Measurements from ENCODE around the gene CDH26. TPM values are rescaled to one million over a fixed set of nuclear protein-coding genes. Genes with fewer than 3 reads are reported as not detected.

CDH26 gene
- polyA plus RNA-seq, 1 donor (not counting 4 experiments of a cell fraction or from before 2014, with no cell fraction given) = 1.1 TPM

DNA sequence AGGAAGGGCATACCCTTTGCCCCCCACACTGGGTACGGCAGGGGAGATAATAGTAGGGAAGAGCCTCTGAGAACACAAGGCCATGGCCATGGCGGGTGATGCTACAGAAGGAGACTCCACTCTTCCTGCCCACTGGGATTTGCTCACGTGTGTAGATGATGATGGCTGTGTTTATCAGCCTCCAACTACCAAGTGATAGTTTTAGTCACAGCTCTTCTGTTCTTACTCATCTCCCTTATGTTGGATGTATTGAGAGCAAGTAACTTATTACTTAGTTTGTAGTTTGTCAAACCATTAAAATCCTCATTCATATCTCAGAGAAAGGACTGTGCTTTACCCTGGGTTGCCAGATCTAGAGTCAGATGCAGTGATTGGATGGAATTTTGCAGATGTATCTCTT, 66.0 kb downstream of the CDH26 start:
- no peak overlapping the region for H2AFZ ChIP-seq (ENCODE audit: control insufficient read depth, low read length)
- no peak overlapping the region for H3K4me2 ChIP-seq (ENCODE audit: control insufficient read depth, extremely low read depth, insufficient read depth, low read depth, low read length)
- H3K9me1 ChIP-seq (ENCODE audit: control insufficient read depth, extremely low read depth, insufficient read depth, low read length) = no peaks in the 10 kb centered on the region
- H4K20me1 ChIP-seq (ENCODE audit: control insufficient read depth, extremely low read depth, insufficient read depth, low read length) = no peaks in the 10 kb centered on the region
- no peaks in the 10 kb centered on the region for H3K9me3 ChIP-seq (ENCODE audit: control insufficient read depth, low read depth, low read length)
- no peak overlapping the region for H3K27ac ChIP-seq (ENCODE audit: control insufficient read depth, insufficient read depth, low read length)
- no peaks in the 10 kb centered on the region for H3K79me2 ChIP-seq (ENCODE audit: control insufficient read depth, insufficient read depth, low read length)
- no peak for DNase-seq (ENCODE audit: low read depth, low spot score)
- no peak overlapping the region for H3K4me3 ChIP-seq (ENCODE audit: control insufficient read depth in 2 of 3, extremely low read depth in 1 of 3, insufficient read depth in 2 of 3, low read depth in 1 of 3, low read length in 3 of 3)
- H3K36me3 ChIP-seq (ENCODE audit: control insufficient read depth in 2 of 2, extremely low read depth in 1 of 2, insufficient read depth in 2 of 2, low read length in 2 of 2) = no peaks in the 10 kb centered on the region
- dilution Hi-C loops (cut with MboI; ENCODE audit: extremely low pct_ligation_motif_present, low sequenced_read_pairs) = no loop called here
- no peaks in the 10 kb centered on the region for H3K4me1 ChIP-seq (ENCODE audit: control insufficient read depth, extremely low read depth, insufficient read depth, low read length)
- peak; percentile 43 for FAIRE-seq
- TF ChIP-seq, protein P1, sequence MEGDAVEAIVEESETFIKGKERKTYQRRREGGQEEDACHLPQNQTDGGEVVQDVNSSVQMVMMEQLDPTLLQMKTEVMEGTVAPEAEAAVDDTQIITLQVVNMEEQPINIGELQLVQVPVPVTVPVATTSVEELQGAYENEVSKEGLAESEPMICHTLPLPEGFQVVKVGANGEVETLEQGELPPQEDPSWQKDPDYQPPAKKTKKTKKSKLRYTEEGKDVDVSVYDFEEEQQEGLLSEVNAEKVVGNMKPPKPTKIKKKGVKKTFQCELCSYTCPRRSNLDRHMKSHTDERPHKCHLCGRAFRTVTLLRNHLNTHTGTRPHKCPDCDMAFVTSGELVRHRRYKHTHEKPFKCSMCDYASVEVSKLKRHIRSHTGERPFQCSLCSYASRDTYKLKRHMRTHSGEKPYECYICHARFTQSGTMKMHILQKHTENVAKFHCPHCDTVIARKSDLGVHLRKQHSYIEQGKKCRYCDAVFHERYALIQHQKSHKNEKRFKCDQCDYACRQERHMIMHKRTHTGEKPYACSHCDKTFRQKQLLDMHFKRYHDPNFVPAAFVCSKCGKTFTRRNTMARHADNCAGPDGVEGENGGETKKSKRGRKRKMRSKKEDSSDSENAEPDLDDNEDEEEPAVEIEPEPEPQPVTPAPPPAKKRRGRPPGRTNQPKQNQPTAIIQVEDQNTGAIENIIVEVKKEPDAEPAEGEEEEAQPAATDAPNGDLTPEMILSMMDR (optimal IDR thresholded peaks at IDR 0.05 in 1 of 3, IDR thresholded peaks at IDR 0.05 in 1 of 3, conservative IDR thresholded peaks at IDR 0.05 in 1 of 3; ENCODE audit: extremely low read depth in 1 of 3, insufficient read depth in 2 of 3, low read length in 3 of 3) = no peak
- TF ChIP-seq EZH2 (IDR thresholded peaks at IDR 0.05; ENCODE audit: low read length) = no peak
- H3K27me3 ChIP-seq (ENCODE audit: control insufficient read depth, extremely low read depth, insufficient read depth, low read length) = no peaks in the 10 kb centered on the region
- no peak overlapping the region for H3K9ac ChIP-seq (ENCODE audit: control insufficient read depth, extremely low read depth, insufficient read depth, low read length)

- H3K4me3 ChIP-seq (ENCODE audit: control insufficient read depth in 2 of 3, extremely low read depth in 1 of 3, insufficient read depth in 2 of 3, low read depth in 1 of 3, low read length in 3 of 3) = no peak overlapping the region
- no peak for DNase-seq (ENCODE audit: low read depth, low spot score)
- no peaks in the 10 kb centered on the region for H3K9me3 ChIP-seq (ENCODE audit: control insufficient read depth, low read depth, low read length)
- no peaks in the 10 kb centered on the region for H3K4me1 ChIP-seq (ENCODE audit: control insufficient read depth, extremely low read depth, insufficient read depth, low read length)
- no peak overlapping the region for H3K4me2 ChIP-seq (ENCODE audit: control insufficient read depth, extremely low read depth, insufficient read depth, low read depth, low read length)
- no peaks in the 10 kb centered on the region for H3K9me1 ChIP-seq (ENCODE audit: control insufficient read depth, extremely low read depth, insufficient read depth, low read length)
- dilution Hi-C loops (cut with MboI; ENCODE audit: extremely low pct_ligation_motif_present, low sequenced_read_pairs) = no loop called here
- no peak overlapping the region for H3K9ac ChIP-seq (ENCODE audit: control insufficient read depth, extremely low read depth, insufficient read depth, low read length)
- H3K27ac ChIP-seq (ENCODE audit: control insufficient read depth, insufficient read depth, low read length) = no peak overlapping the region
- no peaks in the 10 kb centered on the region for H3K27me3 ChIP-seq (ENCODE audit: control insufficient read depth, extremely low read depth, insufficient read depth, low read length)
- TF ChIP-seq, protein P1 (optimal IDR thresholded peaks at IDR 0.05 in 1 of 3, IDR thresholded peaks at IDR 0.05 in 1 of 3, conservative IDR thresholded peaks at IDR 0.05 in 1 of 3; ENCODE audit: extremely low read depth in 1 of 3, insufficient read depth in 2 of 3, low read length in 3 of 3) = no peak
- TF ChIP-seq EZH2 (IDR thresholded peaks at IDR 0.05; ENCODE audit: low read length) = no peak
- no peaks in the 10 kb centered on the region for H3K79me2 ChIP-seq (ENCODE audit: control insufficient read depth, insufficient read depth, low read length)
- H3K36me3 ChIP-seq (ENCODE audit: control insufficient read depth in 2 of 2, extremely low read depth in 1 of 2, insufficient read depth in 2 of 2, low read length in 2 of 2) = no peaks in the 10 kb centered on the region
- FAIRE-seq = no peak
- H4K20me1 ChIP-seq (ENCODE audit: control insufficient read depth, extremely low read depth, insufficient read depth, low read length) = no peaks in the 10 kb centered on the region
- no peak overlapping the region for H2AFZ ChIP-seq (ENCODE audit: control insufficient read depth, low read length)
These were observed 66.6 kb downstream of the CDH26 start for GRCh38 chr20:60024801-60025200.

Measured in keratinocyte (primary cell).